SH-SY5Y (cell line): Measurements from ENCODE around the gene TDRKH.

Source experiments
- GATA2 ChIP-seq: IDR thresholded peaks from 2 replicates; pipeline ENCODE4 v1.6.1; 2011; ENCODE audit warnings: mild to moderate bottlenecking, low read depth, low read length
- GATA3 ChIP-seq: IDR thresholded peaks from 2 replicates; pipeline ENCODE4 v1.6.1; 2011; ENCODE audit warnings: low read depth, mild to moderate bottlenecking, low read length, moderate library complexity

DNA sequence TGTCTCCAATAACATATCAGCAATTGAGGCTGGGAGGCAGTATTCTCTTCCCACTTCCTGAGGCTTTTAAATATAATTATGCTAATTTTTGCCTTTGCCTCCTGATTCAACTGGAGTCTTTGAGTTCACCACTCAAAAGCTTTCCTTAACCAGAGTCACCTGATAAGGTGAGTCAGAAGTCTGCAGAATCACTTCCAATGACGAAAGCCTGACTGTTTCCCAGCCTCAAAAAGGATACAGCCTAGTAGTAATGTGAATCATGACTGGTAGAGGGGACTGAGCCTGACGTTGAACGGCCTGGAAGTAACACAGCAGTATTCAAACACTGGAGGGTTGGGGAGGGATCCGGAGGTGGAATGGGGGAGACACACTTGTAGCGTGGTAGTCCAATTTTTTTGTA lies 16.6 kb downstream of the TDRKH start:
- TF ChIP-seq GATA2 (no peak), GATA3 (no peak)
